Measurements from ENCODE around the gene VPS54. TPM values are rescaled to one million over a fixed set of nuclear protein-coding genes. Genes with fewer than 3 reads are reported as not detected.

The VPS54 gene
- total RNA-seq, 1 donor from 2014 or later = 15.3 TPM

GRCh38 chr2:63893163-63893562 lies 126.1 kb downstream of the VPS54 start:
- no peak for DNase-seq (ENCODE audit: low read depth)
- H3K4me3 ChIP-seq (ENCODE audit: low read depth, low read length) = no peak overlapping the region
- no peak for TF ChIP-seq CTCF (conservative IDR thresholded peaks at IDR 0.05; ENCODE audit: low read depth, low read length)

- H3K4me3 ChIP-seq (ENCODE audit: low read depth, low read length) = no peak overlapping the region
- no peak for DNase-seq (ENCODE audit: low read depth)
- TF ChIP-seq CTCF (conservative IDR thresholded peaks at IDR 0.05; ENCODE audit: low read depth, low read length) = no peak
Observed at GRCh38 chr2:63891488-63892030, 127.7 kb downstream of the VPS54 start.

- no peak for DNase-seq (ENCODE audit: low read depth)
- H3K4me3 ChIP-seq (ENCODE audit: low read depth, low read length) = no peak overlapping the region
- no peak for TF ChIP-seq CTCF (conservative IDR thresholded peaks at IDR 0.05; ENCODE audit: low read depth, low read length)
Observed at GRCh38 chr2:63890678-63891077, 128.6 kb downstream of the VPS54 start.

GRCh38 chr2:63888490-63889402 lies 130.5 kb downstream of the VPS54 start:
- no peak overlapping the region for H3K4me3 ChIP-seq (ENCODE audit: low read depth, low read length)
- no peak for DNase-seq (ENCODE audit: low read depth)
- TF ChIP-seq CTCF (conservative IDR thresholded peaks at IDR 0.05; ENCODE audit: low read depth, low read length) = peak; percentile 90

- TF ChIP-seq CTCF (conservative IDR thresholded peaks at IDR 0.05; ENCODE audit: low read depth, low read length) = no peak
- DNase-seq (ENCODE audit: low read depth) = no peak
Observed at GRCh38 chr2:63888053-63888452, 131.2 kb downstream of the VPS54 start.

GRCh38 chr2:63886445-63886844 lies 132.8 kb downstream of the VPS54 start:
- TF ChIP-seq CTCF (conservative IDR thresholded peaks at IDR 0.05; ENCODE audit: low read depth, low read length) = no peak
- no peak for DNase-seq (ENCODE audit: low read depth)
- no peak overlapping the region for H3K4me3 ChIP-seq (ENCODE audit: low read depth, low read length)

More at GRCh38 chr2:63888053-63888452, 131.2 kb downstream of the VPS54 start:
- H3K4me3 ChIP-seq (ENCODE audit: low read depth, low read length) = no peak overlapping the region
